HG03442 (cell line): ENCODE data around the gene USP30.

Source experiments
- ATAC-seq: cut with Tn5 transposase; IDR thresholded peaks from one replicate; pipeline ENCODE4 v1.9.1; 2021; ENCODE audit warnings: mild to moderate bottlenecking, moderate library complexity; ENCODE audit not compliant: unreplicated experiment

USP30 gene

DNA sequence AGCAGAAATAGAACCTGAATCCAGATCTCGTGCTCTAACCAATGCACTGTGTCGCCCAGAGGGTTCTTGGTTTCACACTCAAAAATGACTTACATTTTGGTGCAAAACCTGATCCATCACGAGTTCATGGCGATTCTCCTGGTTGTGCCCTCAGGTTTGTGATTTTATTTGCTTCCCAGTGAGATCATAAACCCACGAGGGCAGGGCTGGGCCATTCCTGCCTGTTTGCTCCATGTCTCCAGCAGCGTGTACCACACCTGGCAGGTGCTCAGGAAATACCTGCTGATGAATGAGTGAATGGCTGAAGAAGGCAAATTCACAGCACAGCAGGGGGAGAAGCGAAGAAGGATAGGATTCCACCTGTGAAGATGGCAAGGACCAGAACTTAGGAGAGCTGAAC is 73.4 kb downstream of the USP30 start:
- ATAC-seq = no peak

DNA sequence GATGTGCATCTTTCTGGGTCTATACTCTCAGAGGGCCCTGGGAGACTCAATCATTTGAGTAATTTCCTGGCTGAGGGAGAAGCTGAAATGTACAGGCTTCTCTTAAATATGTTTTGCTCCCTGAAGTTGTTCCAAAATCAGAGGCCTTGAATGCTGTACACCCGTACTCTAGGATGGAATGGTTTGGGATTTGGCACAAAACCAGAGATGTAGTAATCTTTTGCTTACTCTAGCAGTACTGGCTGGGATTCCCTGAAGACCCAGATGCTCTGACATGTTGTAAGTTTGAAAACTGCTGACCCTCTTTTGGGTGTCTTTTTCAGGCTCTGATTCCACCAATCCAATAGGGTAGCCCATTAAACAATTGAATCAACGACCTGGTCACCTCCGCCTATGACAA is 74.4 kb downstream of the USP30 start:
- no peak for ATAC-seq

DNA sequence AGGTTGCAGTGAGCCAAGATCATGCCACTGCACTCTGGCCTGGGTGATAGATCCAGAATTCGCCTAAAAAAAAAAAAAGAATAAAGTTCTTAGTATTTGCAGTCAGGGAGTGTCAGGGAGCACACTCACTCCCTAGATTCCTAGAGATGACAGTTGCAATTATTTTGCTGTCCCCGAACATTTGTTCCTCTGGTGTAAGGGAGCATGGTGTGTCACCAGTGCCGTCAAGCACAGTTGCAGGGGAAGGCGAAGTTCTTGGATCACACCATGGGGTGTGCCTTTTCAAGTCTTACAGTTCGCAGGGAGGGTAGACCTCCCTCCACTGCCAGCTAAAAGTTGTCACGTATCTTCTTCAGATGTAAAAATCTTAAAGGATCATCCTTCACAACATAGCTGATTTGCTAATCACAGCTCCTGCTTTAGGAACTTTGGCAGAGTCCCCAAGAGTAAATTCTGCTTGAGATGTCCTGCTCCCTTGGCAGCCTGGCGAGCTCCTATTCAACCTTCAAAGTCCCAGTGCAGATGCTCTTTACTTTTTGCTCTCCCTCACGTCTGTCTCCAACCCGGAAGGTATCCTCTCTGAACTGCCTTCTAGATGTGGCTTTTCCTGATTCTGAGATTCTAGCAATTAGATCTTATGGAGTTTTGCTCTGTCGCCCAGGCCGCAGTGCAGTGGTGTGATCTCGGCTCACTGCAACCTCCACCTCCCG is 75.3 kb downstream of the USP30 start:
- no peak for ATAC-seq

DNA sequence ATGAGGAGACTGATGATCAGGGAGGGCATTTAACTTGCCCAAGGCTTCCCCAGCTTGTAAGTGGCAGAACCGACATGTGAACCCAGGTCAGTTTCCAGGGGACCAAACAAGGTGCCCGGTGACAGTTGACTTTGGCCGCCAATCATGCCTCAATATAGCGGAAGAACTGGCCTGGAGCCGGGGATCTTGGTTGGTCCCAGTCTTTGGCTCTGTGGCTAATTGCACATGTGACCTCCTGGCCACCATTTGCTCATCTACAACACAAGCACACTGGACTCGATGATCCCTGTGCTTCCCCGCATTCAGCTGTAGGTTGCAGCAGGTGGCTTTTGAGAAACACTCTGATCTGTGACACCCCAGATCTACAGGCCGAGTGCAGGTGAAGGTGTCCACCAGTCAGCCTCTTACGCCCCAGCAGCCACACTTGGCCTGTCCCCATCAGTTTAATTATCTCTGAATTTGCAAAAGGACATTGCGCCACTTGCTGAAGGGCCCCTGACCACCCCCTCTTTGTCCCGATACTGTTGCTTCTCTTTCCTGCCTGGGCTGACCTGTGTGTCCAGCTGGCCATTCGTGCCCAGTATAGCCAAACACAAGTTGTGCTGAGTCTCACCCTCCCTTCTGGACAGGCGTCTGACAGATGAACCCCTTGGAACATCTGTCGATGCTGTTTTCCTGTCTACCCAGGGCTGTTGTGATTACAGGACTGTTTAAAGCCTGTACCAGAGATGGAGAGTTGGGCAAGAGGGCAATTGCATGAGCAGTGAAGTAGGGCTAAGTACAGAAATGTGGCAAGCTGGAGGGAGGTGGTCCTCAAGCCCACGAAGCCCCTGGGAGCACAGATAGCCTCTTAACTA is 78.1 kb downstream of the USP30 start:
- no peak for ATAC-seq

DNA sequence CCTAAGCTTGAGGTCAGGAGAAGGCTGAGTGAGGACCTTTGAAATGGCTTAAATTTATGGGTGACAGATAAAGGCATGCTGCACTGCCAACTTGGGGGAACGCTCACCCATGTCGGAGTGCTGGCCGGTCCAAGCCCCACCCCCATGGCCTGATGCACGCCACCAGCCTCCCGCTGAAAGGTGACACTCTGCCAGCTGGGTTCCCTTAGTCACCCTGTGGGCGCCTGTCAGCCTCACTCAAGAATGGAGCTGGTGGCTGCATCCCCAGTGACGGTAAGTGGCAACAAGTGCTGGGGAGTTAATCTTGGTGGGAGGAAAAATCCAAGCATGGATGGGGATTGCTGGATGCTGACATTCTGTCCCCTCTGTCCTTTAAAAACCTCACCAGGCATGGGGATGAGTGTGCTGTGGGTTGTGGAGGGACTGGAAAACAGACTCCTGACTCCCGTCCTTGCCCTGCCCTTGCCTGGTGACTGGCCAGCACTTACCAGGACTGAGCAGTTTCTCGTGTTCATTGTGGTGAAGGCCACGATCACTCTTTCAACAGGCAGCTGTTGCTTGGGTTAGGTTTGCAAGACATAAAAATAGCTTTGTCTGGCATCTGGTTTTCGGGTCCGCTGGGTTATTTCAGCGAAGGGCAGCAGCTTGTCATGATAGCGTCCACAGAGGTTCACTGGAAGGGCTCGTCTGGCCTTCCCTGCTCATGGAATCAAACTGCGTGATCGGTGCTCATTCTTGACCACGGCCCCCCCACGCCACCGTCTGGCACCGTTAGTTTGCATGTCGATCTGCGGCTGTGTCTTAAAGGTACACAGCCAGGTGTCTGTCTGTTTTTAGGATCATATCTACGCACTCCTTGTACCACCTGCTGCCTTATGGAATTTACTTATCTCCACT is 79.0 kb downstream of the USP30 start:
- ATAC-seq = no peak

DNA sequence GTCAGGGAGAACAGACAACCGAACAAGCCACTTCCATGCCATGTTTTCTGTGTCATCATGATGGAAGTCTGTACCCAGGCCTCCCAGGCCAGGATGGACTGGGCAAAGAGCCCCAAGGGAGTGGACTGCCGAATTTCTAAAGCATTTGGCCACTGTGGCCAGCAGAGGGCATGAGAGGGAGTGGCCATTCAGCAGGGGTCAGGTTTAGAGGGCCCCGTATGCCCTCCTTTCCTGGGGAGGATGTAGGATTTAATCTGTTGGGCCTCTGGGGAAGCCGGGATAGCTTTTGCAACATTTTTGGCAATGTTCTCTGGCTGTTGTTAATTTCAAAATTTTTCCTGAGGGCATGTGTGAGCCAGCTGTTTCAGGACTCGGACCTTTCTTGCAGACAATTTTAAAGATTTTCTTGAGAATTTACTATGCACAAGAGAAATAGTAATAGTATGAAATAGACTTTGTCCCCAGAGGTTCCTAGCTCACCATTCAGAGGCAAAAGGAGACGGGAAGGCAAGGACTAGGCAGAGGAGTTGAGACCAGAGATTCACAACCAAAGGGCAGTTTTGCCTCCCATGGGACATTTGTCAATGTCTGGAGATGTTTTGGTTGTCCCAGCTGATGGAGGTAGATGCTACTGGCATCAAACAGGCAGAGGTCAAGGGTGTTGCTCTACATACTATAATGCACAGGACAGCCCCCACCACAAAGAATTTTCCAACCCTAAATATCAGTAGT is 82.0 kb downstream of the USP30 start:
- ATAC-seq = no peak

DNA sequence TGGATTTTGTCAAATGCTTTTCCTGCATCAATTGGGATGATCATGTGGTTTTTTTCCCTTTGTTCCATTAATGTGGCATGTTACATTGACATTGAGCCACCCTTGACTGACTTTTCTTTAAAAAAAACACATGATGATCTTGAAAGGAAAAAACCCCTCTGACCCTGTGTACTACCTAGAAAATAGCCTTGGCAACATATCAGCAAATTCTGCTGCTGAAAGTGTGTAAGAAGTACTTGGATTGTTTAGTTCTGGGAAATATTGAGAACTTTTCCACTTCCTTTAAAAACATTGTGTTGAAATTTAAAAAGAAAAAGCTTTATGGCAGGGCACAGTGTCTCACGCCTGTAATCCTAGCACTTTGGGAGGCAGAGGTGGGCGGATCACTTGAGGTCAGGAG is 84.7 kb downstream of the USP30 start:
- ATAC-seq = no peak
